Kasumi-1 (cell line): ENCODE results near the gene XRCC6.
"Not testable (repeated sequence)": the region's sequence is repeated elsewhere in the genome, so short reads cannot be mapped to it uniquely, and the experiment has no call there.

Source experiments
- DNase-seq, 2 experiments: peaks; one replicate each; lab custom pipeline; 2025; lab: John Stamatoyannopoulos, UW

Gene XRCC6

GRCh38 chr22:41650821-41651220, 29.7 kb downstream of the XRCC6 start:
- DNase-seq: no peak

- DNase-seq: no peak
Measured at GRCh38 chr22:41654322-41654721, 33.2 kb downstream of the XRCC6 start.

- no peak for DNase-seq
Measured at GRCh38 chr22:41656556-41656955, 35.5 kb downstream of the XRCC6 start.

GRCh38 chr22:41657709-41658108, 36.6 kb downstream of the XRCC6 start:
- DNase-seq: no peak

GRCh38 chr22:41658869-41659268, 37.8 kb downstream of the XRCC6 start:
- no peak for DNase-seq

GRCh38 chr22:41659941-41660340, 38.8 kb downstream of the XRCC6 start:
- DNase-seq: no peak

GRCh38 chr22:41660416-41660815, 39.3 kb downstream of the XRCC6 start:
- no peak for DNase-seq

GRCh38 chr22:41661088-41661487, 40.0 kb downstream of the XRCC6 start:
- no peak for DNase-seq

GRCh38 chr22:41661713-41662112, 40.6 kb downstream of the XRCC6 start:
- DNase-seq: no peak

- not testable (repeated sequence) for DNase-seq
Measured at GRCh38 chr22:41663594-41663993, 42.5 kb downstream of the XRCC6 start.

- no peak for DNase-seq
Measured at GRCh38 chr22:41664490-41664889, 43.4 kb downstream of the XRCC6 start.

- no peak for DNase-seq
Measured at GRCh38 chr22:41664951-41665350, 43.9 kb downstream of the XRCC6 start.

GRCh38 chr22:41668971-41669911, 48.1 kb downstream of the XRCC6 start:
- DNase-seq: no peak

- DNase-seq: not testable (repeated sequence)
Measured at GRCh38 chr22:41672096-41672495, 51.0 kb downstream of the XRCC6 start.

GRCh38 chr22:41672780-41673509, 51.9 kb downstream of the XRCC6 start:
- no peak for DNase-seq

- no peak for DNase-seq
Measured at GRCh38 chr22:41674846-41675340, 53.8 kb downstream of the XRCC6 start.

- DNase-seq: no peak
Measured at GRCh38 chr22:41676134-41676533, 55.0 kb downstream of the XRCC6 start.

GRCh38 chr22:41681616-41682015, 60.5 kb downstream of the XRCC6 start:
- no peak for DNase-seq

- DNase-seq: peak; percentile 51 to 55
Measured at GRCh38 chr22:41682033-41682807, 61.1 kb downstream of the XRCC6 start.

- no peak for DNase-seq
Measured at GRCh38 chr22:41683052-41683451, 62.0 kb downstream of the XRCC6 start.

- DNase-seq: no peak
Measured at GRCh38 chr22:41683616-41684015, 62.5 kb downstream of the XRCC6 start.

- no peak for DNase-seq
Measured at GRCh38 chr22:41684194-41684593, 63.1 kb downstream of the XRCC6 start.
